Stimulated activated naive CD8-positive, alpha-beta T cell treated with anti-CD3 and anti-CD28 coated beads, Interleukin-15, amount 100 ng/mL, for 72 hours (primary cell): ENCODE measurements around the gene WIZ.

Source experiments
- ATAC-seq: fragments of 150-1000 bp; cut with Tn5 transposase; 2 replicates; pipeline ENCODE4 v1.10.0; 2021; ENCODE audit warnings: mild to moderate bottlenecking, moderate library complexity
- DNase-seq, 2 donors: peaks; one replicate each; pipeline ENCODE4 v3.0.0; 2021 to 2022
- H3K27ac Mint-ChIP-seq, 2 donors: one replicate each; pipeline ENCODE4 v1.8.0; 2022; ENCODE audit warnings: mild to moderate bottlenecking in 2 of 2, mixed read lengths in 2 of 2, moderate library complexity in 2 of 2
- H3K27me3 Mint-ChIP-seq: one replicate; pipeline ENCODE4 v1.8.0; 2022; ENCODE audit warnings: mixed read lengths
- H3K4me1 Mint-ChIP-seq: one replicate; pipeline ENCODE4 v1.8.0; 2022; ENCODE audit warnings: mild to moderate bottlenecking, mixed read lengths
- H3K4me3 Mint-ChIP-seq, 2 donors: one replicate each; pipeline ENCODE4 v1.8.0; 2022; ENCODE audit warnings: mild to moderate bottlenecking in 2 of 2, mixed read lengths in 2 of 2, moderate library complexity in 1 of 2
- H3K9me3 Mint-ChIP-seq, 2 donors: one replicate each; pipeline ENCODE4 v1.8.0; 2022; ENCODE audit warnings: mixed read lengths in 2 of 2

The WIZ gene

GRCh38 chr19:15374105-15374651, 75.6 kb downstream of the WIZ start:
- ATAC-seq = no peak
- H3K9me3 Mint-ChIP-seq = no peaks in the 10 kb centered on the region

GRCh38 chr19:15373644-15374043, 76.1 kb downstream of the WIZ start:
- Mint-ChIP-seq H3K27ac (peak overlapping the region in 1 of 2 donors; percentile 71), H3K27me3 (no peaks in the 10 kb centered on the region), H3K4me3 (peak overlapping the region in 1 of 2 donors; percentile 29), H3K9me3 (no peaks in the 10 kb centered on the region), H3K4me1 (peaks cover 47% of the 10 kb centered on the region)
- ATAC-seq (no peak), DNase-seq (no peak)

More at GRCh38 chr19:15374105-15374651, 75.6 kb downstream of the WIZ start:
- no peak for DNase-seq
- H3K27me3 Mint-ChIP-seq = no peaks in the 10 kb centered on the region
- H3K4me1 Mint-ChIP-seq = peaks cover 46% of the 10 kb centered on the region
- H3K27ac Mint-ChIP-seq = peak overlapping the region in 1 of 2 donors; percentile 71
- H3K4me3 Mint-ChIP-seq = peak overlapping the region in 1 of 2 donors; percentile 29

- H3K27ac Mint-ChIP-seq = peak overlapping the region in 1 of 2 donors; percentile 83
Observed at GRCh38 chr19:15372891-15373301, 76.9 kb downstream of the WIZ start.

GRCh38 chr19:15372470-15372869, 77.3 kb downstream of the WIZ start:
- no peak overlapping the region for H3K4me3 Mint-ChIP-seq
- no peak for ATAC-seq
- no peak overlapping the region for H3K27ac Mint-ChIP-seq
- peaks cover 45% of the 10 kb centered on the region for H3K4me1 Mint-ChIP-seq
- no peaks in the 10 kb centered on the region for H3K9me3 Mint-ChIP-seq
- H3K27me3 Mint-ChIP-seq = no peaks in the 10 kb centered on the region
- no peak for DNase-seq

More at GRCh38 chr19:15372891-15373301, 76.9 kb downstream of the WIZ start:
- Mint-ChIP-seq H3K4me1 (peaks cover 50% of the 10 kb centered on the region), H3K9me3 (no peaks in the 10 kb centered on the region), H3K4me3 (no peak overlapping the region), H3K27me3 (no peaks in the 10 kb centered on the region)
- ATAC-seq (no peak), DNase-seq (no peak)

GRCh38 chr19:15371786-15372380, 77.9 kb downstream of the WIZ start:
- H3K9me3 Mint-ChIP-seq = no peaks in the 10 kb centered on the region
- H3K4me3 Mint-ChIP-seq = no peak overlapping the region
- H3K4me1 Mint-ChIP-seq = peaks cover 40% of the 10 kb centered on the region
- H3K27me3 Mint-ChIP-seq = no peaks in the 10 kb centered on the region
- H3K27ac Mint-ChIP-seq = no peak overlapping the region
- ATAC-seq (no peak), DNase-seq (no peak)

GRCh38 chr19:15371119-15371518, 78.6 kb downstream of the WIZ start:
- ATAC-seq = no peak
- DNase-seq = no peak
- Mint-ChIP-seq H3K27me3 (no peaks in the 10 kb centered on the region), H3K4me3 (no peak overlapping the region), H3K4me1 (peaks cover 33% of the 10 kb centered on the region), H3K27ac (no peak overlapping the region), H3K9me3 (no peaks in the 10 kb centered on the region)
